ENCODE data around the gene CNOT1.

CNOT1 gene

DNA sequence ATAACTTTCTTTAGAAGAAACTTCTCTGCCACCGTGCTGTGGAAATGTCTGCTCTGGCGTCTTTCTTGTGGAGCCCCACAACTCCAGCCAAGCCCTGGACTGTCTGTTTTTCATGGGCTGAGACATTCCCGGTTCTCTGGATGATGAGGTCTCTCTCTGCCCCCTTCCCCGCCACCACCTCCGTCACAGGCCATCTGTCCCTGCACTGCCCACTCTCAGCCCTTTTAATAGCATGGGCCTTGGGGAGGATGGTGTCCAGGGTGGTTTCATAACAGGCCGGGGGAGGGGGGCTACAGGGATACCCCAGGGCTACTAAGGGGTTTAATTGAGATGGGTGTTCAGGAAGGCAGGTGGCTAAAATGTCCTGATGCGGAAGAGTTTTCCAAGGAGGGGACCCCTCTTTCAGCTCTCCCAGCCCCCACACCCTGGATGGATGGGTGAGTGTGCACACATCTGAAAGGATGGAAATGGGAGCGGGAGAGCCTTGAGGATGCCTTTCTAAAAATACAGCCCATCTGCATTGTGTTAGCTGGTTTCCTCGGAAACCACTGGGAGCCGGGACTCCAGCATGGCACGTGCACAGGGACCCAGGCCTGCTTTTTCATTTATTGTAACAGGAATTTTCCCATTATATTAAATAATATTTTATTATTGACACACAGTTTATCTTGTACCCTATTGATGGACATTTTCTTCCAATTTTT lies 144.3 kb downstream of the CNOT1 start:
- no peak for DNase-seq (ENCODE audit: low read depth)

DNA sequence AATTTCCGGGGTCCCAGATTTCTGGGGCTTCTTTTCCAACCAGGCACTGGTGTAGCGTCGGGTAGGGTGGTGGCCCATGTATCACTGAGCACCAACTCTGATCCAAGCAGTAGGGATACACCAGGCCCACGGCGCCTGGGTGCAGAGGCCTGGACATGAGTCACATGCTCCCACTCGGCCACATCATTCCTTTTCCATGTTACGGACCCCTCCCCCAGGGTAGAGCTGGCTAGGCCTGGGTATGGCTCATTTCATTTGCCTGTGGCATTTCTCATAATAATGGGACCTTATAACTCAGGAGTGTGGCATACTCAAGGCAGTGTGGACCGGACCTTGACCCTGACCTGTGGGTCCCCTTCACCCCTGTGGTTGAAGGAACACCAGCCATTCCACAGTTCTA lies 147.7 kb downstream of the CNOT1 start:
- no peak for DNase-seq (ENCODE audit: low read depth)

DNA sequence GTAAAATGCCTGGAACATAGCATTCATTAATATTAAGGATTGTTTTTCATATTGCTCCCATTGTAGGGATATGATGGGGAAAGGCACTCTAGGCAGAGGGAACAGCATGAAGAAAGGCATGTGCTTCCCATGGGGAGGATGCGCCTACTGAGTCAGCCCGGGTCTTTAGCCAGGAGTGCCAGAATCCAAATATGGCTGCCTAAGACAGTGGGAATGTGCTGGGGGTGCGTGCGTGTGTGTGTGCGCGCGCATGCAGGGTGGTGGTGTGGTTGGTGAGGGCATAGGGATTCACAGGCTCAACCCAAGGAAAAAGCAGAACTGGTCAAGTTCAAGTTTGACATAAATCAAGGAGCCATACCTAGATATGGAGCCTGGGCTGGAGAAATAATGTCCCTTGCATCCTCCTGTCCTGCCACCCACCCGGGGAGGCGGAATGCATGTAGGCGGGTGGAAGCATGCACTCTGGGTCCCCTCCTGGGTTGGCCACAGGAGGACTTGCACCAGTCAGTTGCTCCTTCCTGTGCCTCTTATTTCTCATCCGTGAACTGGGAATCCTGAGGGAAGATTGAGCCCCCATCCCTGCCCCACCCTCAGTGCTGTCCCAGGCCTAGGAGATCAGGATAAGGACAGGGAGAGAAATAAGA lies 148.3 kb downstream of the CNOT1 start:
- DNase-seq (ENCODE audit: low read depth): no peak

DNA sequence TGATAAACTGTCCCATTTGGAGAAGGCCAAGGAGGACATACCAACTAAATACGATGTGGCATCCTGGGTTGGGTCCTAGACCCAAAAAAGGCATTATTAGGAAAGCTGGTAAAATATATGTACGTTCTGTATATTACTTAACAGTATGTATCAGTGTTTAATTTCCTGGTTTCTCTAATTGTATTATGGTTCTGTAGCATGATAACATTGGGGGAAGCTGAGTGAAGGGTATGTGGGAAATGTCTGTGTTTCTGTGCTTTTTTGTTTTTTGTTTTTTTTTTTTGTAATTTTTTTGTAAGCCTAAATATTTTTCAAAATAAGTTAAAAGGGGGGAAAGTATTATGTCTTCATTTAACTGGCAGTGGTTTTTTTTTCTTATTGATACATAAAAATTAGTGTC lies 151.2 kb downstream of the CNOT1 start:
- DNase-seq (ENCODE audit: low read depth): no peak

DNA sequence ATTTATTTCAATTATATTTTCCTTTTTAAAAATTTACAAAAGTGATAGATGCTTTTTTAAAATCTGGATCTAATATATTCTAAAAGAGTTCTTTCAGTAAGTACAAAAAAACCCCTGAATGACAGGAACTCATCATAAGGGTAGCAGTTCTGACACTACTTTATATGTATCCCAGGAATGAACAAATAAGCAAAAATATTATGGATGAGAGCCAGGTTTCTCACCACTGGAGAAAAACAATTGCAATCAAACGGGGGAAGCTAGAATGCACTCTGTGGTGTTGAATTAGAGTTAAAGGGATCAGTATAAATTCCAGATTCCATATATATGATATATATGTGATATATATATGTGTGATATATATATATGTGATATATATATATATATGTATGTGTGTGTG lies 152.8 kb downstream of the CNOT1 start:
- DNase-seq (ENCODE audit: low read depth): no peak

DNA sequence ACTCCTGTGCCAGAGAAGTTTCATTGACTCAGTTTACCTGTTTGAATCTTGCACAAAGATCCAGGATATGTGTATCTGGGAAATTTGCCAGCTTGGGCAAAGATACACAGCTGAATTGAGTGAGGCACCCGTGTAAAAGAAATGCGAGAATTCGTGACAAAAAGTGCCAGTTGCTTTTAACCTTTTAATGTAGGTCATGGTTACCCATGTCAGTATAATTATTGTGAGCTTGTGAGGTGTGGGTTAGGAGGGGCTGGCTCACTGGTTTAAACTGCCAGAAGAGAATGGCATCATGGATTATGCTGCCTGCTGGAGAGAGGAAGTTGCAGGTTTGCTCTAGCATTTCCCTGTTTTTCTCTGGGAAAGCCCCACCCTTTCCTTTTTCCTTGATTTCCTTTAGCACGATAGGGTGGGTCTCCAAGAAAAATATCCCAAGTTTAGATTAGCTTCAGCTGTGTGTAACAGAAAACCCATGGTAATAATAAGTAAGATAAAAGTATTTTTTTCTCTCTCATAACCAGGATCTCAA lies 154.5 kb downstream of the CNOT1 start:
- no peak for DNase-seq (ENCODE audit: low read depth)

DNA sequence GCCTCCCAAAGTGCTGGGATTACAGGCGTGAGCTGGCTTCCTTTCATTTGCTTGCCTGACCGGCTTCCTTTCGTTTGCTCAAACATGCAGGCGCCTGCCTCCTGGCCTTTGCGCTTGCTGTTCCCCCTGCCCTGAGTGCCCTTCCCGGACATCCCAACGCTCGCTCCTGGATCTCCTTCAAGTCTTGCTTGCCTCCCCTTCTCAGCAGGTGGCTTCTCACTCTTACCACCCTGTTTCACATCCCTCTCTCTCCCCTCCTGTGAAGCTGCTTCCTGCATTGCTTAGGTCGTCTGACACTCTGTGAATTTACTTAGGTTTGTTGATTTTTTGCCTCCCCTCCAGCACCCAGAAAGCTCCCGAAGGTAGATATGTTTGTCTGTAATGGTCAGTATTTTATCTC lies 155.3 kb downstream of the CNOT1 start:
- DNase-seq (ENCODE audit: low read depth): no peak

DNA sequence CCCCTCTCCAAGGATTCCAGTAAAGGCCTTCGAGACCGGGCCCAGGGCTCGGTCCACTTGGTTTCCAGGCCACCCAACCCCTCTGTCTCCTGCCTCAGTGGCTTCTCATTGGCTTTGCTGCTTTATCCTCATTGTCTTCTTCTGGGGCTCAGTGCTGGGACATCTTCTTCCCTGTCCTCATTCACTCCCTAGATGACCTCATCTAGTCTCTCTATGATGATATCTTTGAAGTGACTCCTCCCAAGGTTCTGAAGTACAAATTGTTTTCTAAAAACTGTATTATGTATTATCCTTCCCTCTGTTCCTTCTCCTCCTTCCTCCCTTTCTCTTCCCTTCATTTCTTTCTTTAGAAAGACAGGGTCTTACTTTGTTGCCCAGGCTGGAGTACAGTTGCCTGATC lies 156.8 kb downstream of the CNOT1 start:
- no peak for DNase-seq (ENCODE audit: low read depth)

DNA sequence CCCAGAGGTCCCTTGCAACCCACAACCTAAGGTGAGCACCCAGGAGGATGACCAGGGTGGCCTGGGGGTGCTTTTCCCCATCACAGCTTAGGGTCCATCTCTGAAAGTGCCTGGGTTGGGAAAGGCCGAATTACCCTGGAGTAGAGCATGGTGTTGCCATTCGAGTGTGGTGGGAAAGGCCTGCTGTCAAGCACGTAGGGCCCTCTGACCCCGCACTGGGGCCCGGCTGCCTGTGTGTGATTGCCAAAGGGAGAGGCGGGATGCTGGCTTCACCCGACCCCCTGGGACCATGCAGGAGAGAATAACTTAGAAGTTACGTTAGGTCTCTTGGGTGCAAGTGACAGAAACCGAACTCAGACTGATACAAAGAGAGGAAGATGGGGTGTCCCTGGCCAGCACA lies 157.4 kb downstream of the CNOT1 start:
- DNase-seq (ENCODE audit: low read depth): no peak

DNA sequence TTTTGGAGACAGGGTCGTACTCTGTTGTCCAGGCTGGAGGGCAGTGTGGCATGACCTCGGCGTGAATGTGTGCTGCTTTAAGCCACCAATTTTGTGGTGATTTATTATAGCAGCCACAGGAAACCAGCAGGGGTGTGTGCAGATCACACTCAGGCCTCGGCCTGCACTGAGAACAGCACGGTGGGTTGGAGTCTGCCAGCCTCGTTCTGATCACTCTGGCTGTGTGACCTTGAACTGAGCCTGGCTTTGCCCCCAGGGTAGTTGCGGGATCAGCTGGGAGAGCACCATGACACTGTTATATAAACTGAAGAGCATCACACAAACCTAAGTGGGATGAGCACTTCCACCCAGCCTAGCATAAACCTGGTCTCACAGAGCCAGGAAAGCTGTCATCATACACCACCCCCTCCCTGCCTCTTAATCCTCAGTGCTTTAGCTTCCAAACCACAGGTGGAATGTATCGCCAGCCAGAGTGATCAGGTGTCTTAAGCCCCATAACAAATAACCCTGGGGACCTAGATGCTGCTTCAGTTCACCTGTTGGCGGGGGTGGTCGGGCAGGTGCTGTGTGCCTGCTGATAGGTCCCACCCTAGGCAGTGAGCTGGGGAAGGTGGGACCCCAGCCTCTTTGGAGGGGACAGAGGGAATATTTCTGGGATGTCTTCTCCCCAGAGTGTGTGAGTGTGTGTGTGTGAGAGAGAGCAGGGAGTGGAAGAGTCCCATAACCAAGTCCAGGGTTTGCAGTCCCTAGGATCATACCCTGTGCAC lies 158.2 kb downstream of the CNOT1 start:
- DNase-seq (ENCODE audit: low read depth): no peak
